GM18519 (cell line): ENCODE results near the gene GNB1.
A peak's percentile ranks its signal among the peaks of the same experiment; 100 is the strongest.
"Not testable (repeated sequence)": the region's sequence is repeated elsewhere in the genome, so short reads cannot be mapped to it uniquely, and the experiment has no call there.

Experiments
- ATAC-seq: cut with Tn5 transposase; IDR thresholded peaks from one replicate; pipeline ENCODE4 v1.9.1; 2021; ENCODE audit warnings: mild to moderate bottlenecking, moderate library complexity; ENCODE audit not compliant: unreplicated experiment, low FRiP score

The GNB1 gene

DNA sequence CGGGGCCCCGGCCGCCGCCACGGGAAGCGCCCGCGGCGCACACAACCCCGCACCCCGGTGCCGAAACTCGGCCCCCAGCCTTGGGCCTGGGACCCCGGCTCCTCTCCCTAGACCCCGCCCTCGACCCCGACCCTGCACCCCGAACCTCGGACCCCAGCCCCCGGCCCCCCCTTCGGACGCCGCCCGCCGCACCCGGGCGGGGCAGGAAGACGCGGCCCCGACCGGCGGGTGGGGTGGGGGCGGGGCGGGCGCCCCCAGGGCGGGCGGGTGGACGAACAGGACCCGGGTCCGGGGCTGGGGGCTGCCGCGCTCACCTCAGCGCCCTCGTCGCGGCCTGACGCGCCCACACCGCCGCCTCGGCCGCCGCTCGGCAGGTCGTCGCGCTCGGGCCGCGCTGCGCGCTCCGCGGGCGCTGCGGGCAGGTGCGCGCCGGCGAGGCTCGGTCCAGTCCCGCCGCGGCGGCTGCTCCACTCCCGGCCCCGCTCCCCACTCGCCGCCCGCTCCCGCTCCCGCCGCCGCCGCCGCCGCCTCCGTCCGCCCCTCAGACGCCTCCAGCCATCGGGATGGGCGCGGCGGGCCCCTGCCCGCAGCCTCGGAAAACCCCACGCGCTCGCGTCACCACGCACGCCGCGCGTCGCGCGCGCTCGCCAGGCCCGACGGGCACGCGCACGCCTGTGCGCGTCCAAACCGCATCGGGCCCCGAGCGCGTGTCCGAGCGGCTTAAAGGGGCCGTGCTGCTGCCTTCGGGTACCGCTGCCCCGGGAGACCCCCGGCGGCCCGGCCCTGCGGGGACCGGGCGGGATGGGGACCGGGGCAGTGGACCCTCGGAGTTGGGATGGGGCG is at the start of gene GNB1:
Gene GNB1, minus strand, starts transcription at position 582 of the 843 bp plus-strand sequence. CDS start 65,634 bp downstream, outside the sequence.
- peak; percentile 57 for ATAC-seq

DNA sequence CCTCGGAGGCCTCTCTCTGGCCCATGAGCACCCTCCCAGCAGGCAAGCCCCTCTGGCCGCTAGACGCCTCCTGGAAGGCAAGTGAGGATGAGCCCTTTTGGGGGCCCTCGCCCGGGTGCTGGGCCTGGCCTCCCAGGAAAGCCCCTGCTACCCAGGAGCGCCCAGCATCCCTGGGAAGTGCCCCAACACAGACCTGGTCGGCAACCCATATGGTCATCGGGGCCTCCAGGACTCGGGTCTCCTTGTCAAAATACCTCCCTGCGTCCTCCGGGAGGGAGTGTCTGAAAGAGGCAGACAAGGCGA is 49.2 kb upstream of the GNB1 start:
- ATAC-seq = no peak

DNA sequence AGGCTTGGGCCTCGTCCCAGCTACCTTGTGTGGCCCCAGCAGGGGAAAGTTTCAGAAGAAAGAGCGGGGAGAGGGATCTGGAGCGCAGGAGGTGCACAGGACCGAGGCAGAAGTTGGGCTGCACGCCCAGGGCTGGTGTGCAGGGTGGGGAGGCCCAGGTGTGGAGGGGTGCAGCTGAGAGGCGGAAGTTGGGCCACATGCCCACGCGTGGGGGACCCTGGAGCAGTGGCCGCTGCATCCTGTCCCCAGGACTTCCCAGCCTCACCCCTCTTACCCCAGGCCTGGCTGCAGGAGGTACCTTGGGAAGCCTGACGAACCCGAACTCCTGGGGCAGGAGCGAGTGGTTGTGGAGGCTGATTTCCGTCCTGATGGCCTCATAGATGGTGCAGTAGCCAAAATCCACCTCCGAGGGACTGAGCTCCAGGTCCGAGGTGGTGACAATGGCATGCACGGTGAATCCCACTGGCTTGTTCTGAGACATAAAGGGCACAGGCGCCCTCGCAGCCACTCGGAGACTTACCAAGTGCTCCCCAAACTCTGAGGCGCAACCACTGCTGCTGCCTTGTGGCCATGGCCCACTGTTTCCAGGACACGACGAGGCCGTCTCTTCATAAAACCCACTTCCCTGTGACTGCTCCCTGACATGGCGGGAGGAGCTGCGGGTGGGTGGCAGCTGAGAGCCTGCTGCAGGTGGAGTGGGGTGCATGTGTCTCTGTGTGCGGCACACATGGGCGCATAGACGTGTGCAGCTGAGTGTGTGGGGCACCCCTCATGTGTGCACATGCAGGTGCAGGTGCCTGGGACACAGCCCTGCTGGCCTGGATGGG is 48.6 kb upstream of the GNB1 start:
- ATAC-seq = no peak

- ATAC-seq = no peak
Measured at GRCh38 chr1:1938613-1939295, 47.9 kb upstream of the GNB1 start.

- no peak for ATAC-seq
Measured at GRCh38 chr1:1938276-1938573, 47.3 kb upstream of the GNB1 start.

GRCh38 chr1:1937549-1938275 is 46.8 kb upstream of the GNB1 start:
- ATAC-seq = no peak

DNA sequence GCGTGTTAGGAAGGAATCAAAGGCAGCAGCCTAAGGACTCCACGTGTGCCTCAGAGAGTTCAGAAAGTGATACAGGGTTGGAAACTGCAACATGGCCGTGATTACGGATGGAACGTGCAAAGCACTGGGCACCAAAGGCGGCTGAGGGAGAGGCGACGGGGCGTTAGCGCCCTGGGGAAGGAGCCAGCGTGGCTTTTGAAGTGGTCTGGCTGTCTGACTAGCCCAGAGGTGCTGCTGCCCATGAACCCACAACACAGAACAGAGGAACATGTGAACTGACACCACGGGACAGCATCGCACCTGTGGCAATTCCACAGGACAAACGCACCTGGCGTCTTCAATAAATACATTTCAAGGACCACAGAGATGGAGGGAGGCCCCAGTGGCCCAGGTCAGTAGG is 46.2 kb upstream of the GNB1 start:
- ATAC-seq = no peak

- not testable (repeated sequence) for ATAC-seq
Measured at GRCh38 chr1:1934848-1935247, 44.0 kb upstream of the GNB1 start.

DNA sequence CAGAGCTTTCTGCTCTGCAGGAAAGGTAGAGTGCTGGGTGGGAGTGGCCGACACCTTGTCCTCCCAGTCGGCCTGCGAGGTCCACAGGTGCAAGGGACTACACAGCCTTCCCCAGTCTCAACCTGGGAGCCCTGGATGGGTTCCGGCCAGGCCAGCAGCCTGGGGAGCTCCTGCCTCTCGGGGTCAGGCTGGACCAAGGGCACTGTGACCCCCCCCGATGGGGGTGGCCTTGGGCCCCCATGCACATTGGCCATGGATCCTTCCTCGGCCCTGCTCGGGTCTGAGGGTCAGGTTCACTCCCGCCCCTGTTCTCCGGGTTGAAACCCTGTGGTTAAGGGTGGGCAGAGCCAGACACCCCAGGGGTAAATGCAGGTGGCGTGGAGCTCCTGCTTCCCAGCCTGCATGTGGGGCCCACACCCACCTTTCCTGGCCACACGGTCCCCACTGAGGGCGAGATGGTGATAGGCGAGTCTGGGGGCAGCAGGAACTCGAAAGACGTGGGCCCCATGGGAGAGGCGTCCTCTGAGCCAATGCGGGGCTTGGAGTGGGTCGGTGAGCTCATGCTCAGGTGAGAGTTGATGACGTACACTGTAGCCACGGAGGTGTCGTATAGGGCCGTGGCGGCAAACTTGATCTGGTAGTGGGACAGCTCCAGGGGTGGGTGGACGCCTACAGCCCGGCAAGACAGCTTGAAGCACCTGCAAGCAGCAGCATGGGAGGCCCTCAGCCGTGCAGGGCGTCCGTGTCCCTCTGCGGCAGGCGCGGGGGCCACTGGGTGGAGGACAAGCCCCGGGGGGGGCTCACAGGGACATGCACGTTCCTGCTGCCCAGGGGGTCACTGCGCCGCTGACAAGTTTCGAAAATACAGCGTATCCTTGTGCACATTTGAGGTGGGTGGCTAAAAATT is 39.0 kb upstream of the GNB1 start:
- ATAC-seq = no peak

GRCh38 chr1:1929102-1929638 is 38.3 kb upstream of the GNB1 start:
- ATAC-seq = no peak

DNA sequence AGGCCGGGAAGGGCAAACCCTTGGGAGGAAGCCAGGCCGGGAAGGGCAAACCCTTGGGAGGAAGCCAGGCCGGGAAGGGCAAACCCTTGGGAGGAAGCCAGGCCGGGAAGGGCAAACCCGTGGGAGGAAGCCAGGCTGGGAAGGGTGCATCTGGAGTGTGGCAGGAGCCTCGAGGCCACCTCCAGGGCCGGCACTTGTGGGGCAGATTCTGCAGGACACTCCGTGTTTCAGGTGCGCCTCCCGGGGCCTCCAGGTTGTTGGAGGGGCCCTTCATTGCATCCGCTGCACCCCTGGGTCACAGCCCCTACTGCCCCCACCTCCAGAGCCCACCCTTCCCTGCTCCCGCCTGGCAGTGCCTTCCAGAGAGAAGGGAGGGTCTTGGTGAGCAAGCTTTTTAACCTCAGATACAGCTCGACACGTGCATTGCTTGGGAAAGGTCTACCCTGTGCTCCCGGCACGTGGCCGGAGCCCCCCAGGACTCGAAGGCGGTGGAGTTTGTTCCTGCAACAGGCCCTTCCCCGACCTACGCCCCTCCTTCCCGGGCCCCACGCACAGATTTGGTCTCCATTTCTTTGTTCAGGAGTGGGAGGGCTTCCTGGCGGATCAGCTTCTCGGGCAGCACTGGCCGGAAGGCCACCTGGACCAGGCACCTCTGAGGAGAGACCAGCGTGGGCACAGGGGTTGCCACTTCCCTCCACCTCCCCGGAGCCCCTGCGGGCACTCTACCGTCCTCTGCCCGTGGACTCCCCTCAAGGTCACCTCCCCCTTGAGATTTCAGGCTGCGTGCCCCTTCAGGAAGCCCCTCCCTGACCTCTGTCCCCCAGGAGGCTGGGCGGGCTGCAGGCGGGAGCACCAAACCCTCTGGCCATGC is 37.6 kb upstream of the GNB1 start:
- ATAC-seq = no peak

GRCh38 chr1:1927751-1928150 is 36.9 kb upstream of the GNB1 start:
- ATAC-seq = no peak

DNA sequence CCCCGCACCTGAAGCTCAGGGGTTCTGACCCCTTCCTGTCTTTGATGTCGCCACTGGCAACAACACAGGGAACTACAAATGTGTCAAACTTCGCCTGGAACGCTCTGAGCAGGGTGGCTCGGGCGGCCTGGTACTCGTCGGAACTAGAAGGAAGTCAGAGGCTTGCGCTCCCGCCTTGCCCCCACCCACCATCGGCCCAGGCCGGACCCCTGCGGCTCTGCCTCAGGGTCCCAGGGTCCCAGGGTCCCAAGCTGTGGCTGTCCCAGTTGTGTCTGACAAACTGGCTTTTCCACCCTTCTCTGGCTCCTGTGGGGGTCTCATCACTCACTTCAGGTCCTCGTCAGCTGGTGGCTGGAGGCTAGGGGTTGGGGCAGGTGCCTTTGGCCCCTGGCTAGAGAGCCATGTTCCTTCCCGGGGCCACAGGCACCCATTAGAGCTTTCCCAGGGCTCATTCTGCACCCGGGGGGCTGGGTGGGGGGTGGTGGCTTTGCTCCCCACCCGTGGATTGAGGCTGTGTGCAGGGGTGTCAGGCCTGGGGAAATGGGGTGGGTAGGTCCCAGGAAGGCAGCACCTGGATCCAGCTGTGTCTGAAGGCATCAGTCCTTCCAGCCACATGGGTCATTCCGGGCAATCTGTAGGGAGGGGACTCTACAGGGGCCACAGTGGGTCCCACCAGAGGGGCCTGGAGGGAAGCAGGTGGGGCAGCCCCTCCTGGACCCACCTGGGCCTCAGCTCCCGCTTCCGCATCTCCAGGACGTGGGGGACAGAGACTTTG is 36.2 kb upstream of the GNB1 start:
- ATAC-seq = no peak

DNA sequence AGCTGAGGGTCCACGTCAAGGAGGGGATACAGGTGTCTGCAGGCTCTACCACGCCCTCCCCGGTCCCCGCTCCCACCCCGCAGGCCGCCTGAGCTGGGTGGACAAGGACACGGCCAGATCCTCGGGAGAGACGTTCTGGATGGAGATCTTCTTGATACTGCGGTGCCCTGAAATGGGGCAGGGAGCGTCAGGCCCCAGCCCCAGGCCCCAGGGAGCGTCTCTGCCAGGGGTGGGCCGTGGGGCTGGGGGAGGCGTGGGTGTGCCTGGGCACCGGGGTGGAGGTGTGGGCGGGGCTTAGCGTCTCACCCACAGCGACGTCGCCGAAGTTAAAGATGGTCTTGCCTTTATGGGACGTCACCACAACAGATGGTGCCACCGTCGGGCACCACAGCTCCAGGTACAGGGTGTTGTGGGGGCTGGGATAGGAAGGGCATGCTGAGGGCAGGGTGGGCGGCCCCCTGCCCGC is 35.5 kb upstream of the GNB1 start:
- no peak for ATAC-seq

DNA sequence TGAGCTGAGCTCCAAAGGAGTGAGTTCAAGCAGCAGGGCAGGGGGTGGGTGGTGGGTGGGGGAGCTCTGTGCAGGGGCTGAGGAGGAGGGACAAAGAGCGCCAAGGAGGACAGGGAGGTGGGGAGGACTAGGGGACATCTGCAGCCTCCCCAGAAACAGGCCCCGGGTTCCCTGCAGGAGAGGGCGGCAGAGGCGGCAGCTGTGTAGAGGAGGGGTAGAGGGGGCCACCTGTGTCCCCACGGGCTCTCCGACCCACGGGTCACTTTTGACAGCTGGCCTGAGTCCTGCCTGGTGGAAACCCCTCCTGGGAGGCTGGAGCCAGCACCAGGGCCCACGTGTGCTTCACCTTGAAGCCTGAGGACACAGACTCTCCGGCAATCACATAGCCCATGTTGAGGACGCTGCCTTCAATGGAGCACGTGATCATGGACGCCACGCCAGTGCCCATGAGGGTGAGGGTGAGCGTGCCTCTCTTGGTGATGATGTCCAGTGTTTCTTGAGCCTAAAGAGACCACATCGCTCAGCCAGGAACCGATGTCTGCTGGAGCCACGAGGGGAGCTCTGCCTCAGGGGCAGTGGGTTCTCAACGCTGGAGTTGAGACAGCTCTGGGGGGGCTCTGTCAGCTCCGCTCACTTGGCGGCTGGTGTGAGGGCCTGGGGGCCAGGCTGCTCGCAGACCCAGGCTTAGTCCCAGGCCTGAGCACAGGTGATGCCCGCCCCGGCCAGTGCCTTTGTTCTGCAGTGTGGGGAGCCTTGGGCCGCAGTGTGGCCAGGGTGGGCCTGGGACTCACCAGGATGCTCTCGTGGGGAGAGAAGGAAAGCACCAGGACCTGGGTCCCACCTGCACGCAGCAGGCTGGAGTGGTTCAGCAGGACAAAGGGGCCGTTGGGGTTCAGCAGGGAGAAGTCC is 34.8 kb upstream of the GNB1 start:
- ATAC-seq = no peak

GRCh38 chr1:1924849-1925248 is 34.0 kb upstream of the GNB1 start:
- ATAC-seq = no peak

DNA sequence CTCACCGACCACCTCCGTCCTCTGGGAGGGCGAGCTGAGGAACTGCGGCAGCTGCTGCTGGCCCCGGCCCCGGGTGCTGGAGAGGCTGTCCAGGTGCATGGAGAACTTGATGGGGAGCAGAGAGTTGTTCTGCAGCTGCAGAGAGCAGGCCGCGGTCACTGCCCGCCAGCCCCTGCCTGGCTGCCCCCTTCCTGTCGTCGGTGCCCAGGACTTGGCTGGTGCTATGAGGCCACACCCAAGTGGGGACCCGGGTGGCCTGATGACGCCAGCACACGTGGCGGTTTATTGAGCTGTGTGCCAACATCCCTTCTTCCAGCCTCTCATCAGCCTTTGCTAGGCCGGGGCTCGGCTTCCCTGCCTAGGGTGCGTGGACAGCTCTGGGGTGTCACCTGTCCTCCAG is 33.5 kb upstream of the GNB1 start:
- ATAC-seq = no peak
